Transverse colon (tissue), 4 donors: ENCODE data around the gene CDHR1. TPM values are rescaled to one million over a fixed set of nuclear protein-coding genes. Genes with fewer than 3 reads are reported as not detected.

Experiments used
- DNase-seq: peaks from one replicate; pipeline ENCODE4 v3.0.0-alpha.2; 2019
- H3K27ac ChIP-seq, 4 donors: fragments of 200-600 bp; sonication (generic); 2 replicates each; pipeline ENCODE4 v1.5.1; 2016 to 2018; ENCODE audit warnings: inconsistent platforms in 4 of 4
- H3K27me3 ChIP-seq: fragments of 200-600 bp; sonication (generic); 2 replicates; pipeline ENCODE4 v1.5.1; 2017; ENCODE audit warnings: inconsistent platforms
- H3K36me3 ChIP-seq, 4 donors: fragments of 200-600 bp; sonication (generic); 2 replicates each; pipeline ENCODE4 v1.5.1; 2017 to 2019; ENCODE audit warnings: inconsistent platforms in 4 of 4
- H3K4me1 ChIP-seq, 4 donors: fragments of 200-600 bp; sonication (generic); 2 replicates each; pipeline ENCODE4 v1.5.1; 2017 to 2020; ENCODE audit warnings: inconsistent platforms in 4 of 4
- H3K4me3 ChIP-seq, 4 donors: fragments of 200-600 bp; sonication (generic); 1 replicate in 1 of 4; 2 replicates in 3 of 4; pipeline versions ENCODE4 v1.5.1 to v1.6.1; 2017 to 2019; ENCODE audit warnings: inconsistent platforms in 4 of 4
- H3K9me3 ChIP-seq, 2 donors: fragments of 200-600 bp; sonication (generic); 2 replicates each; pipeline ENCODE4 v1.5.1; 2017 to 2019; ENCODE audit warnings: inconsistent platforms in 2 of 2
- CTCF ChIP-seq, 5 experiments: fragments of 200-600 bp in 3 of 5; fragments of 450-650 bp in 2 of 5; sonication (generic) in 3 of 5; IDR thresholded peaks; 1 replicate in 2 of 5; 2 replicates in 3 of 5; pipeline ENCODE4 v1.5.1; 2016 to 2017; ENCODE audit warnings: antibody characterized with exemption in 5 of 5, inconsistent platforms in 3 of 5, mild to moderate bottlenecking in 2 of 5, moderate library complexity in 1 of 5
- EP300 ChIP-seq: sonication (generic); formaldehyde crosslinking; IDR thresholded peaks from one replicate; pipeline ENCODE4 v1.6.1; 2017; ENCODE audit warnings: antibody characterized with exemption, low read depth
- POLR2A ChIP-seq: fragments of 450-650 bp; IDR thresholded peaks from one replicate; pipeline ENCODE4 v1.6.1; 2016; ENCODE audit warnings: antibody characterized with exemption, mild to moderate bottlenecking, moderate library complexity
- POLR2AphosphoS5 ChIP-seq, 3 donors: sonication (generic); formaldehyde crosslinking; IDR thresholded peaks; one replicate each; pipeline ENCODE4 v1.6.1; 2016; ENCODE audit warnings: antibody characterized with exemption in 3 of 3
- WGBS, 2 donors: methylation state at CpG; one replicate each; pipeline ENCODE4 v1.1.5; 2018; ENCODE audit warnings: low coverage in 1 of 2; 5-methylcytosine and 5-hydroxymethylcytosine counted together
- in situ Hi-C, 4 donors: fragments of 200-750 bp; cut with MboI; loops; one replicate each; pipeline versions ENCODE4 v1.15.0 to v1.15.1; 2017; ENCODE audit warnings: low sequenced_read_pairs in 3 of 4, low pct_ligation_motif_present in 1 of 4, low pct_unique_long_range_greater_than_20kb in 1 of 4
- intact Hi-C: fragments of 100-400 bp; cut with DNase I; formaldehyde crosslinking; loops from one replicate; pipeline ENCODE4 v1.15.1; 2023; ENCODE audit warnings: low total_unique reads
- total RNA-seq, 4 donors: library from RNA; depleted of rRNA; stranded (reverse); fragments of >200 nt; gene quantifications; one replicate each; pipeline ENCODE4 v1.1.0, GENCODE V29; 2016

The CDHR1 gene
- total RNA-seq, 4 donors from 2014 or later: 42.1 to 110 (median 75.5) TPM

GRCh38 chr10:84201682-84202081 lies 7.3 kb downstream of the CDHR1 start:
- no peak for TF ChIP-seq POLR2A
- no peak for TF ChIP-seq CTCF (IDR thresholded peaks at IDR 0.05)
- TF ChIP-seq EP300: no peak
- TF ChIP-seq POLR2AphosphoS5 (IDR thresholded peaks at IDR 0.05): no peak
- H3K27ac ChIP-seq: peak overlapping the region; percentile 84 to 88 (median 86)
- WGBS, 2 donors: 87% methylated on average over 11 of the region's 11 CpGs; no CpG with 5 or more reads in 1 of the 2 donors
- intact Hi-C loops (no loop called here), in situ Hi-C loops (loop anchor here in 2 of 4 donors (10.0 kb wide), 1 partner anchor 57 kb away; no protein-coding TSS in a partner anchor)
- H3K36me3 ChIP-seq: no peaks in the 10 kb centered on the region
- peaks cover 4 to 49% (median 33%) of the 10 kb centered on the region in 4 donors for H3K4me1 ChIP-seq
- peak; percentile 9 for DNase-seq
- H3K27me3 ChIP-seq: no peaks in the 10 kb centered on the region
- no peaks in the 10 kb centered on the region for H3K9me3 ChIP-seq
- H3K4me3 ChIP-seq: no peak overlapping the region

DNA sequence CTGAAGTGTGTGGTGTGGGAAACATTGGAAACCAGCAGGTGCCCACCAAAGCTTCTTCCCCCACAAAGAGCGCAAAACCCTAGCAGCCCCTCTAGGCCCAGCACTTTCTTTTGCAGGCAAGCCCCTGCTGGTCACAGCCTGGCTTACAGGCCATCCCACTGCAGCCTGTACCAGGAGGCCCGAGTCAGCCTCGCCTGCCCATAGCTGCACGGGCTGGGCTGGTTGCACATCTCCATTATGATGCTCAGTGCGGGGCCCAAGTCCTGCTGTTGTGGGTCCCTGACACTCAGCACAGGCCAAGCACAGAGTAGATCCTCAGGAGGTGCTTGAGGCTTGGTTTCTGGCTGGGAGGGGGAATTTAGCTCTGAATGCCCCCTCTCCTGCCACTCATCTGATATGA lies 8.0 kb downstream of the CDHR1 start:
- Histone ChIP-seq H3K36me3 (no peaks in the 10 kb centered on the region), H3K4me1 (peaks cover 3 to 42% (median 26%) of the 10 kb centered on the region in 4 donors), H3K9me3 (no peaks in the 10 kb centered on the region), H3K4me3 (no peak overlapping the region), H3K27ac (peak overlapping the region in 3 of 4 donors; percentile 85 to 88 (median 87)), H3K27me3 (no peaks in the 10 kb centered on the region)
- DNase-seq: peak; percentile 5
- intact Hi-C loops: no loop called here
- peak in 1 of 5 experiments; percentile 12 for TF ChIP-seq CTCF (IDR thresholded peaks at IDR 0.05)
- no peak for TF ChIP-seq POLR2AphosphoS5 (IDR thresholded peaks at IDR 0.05)
- TF ChIP-seq POLR2A: no peak
- no peak for TF ChIP-seq EP300
- in situ Hi-C loops: loop anchor here in 2 of 4 donors (10.0 kb wide), 1 partner anchor 58 kb away; no protein-coding TSS in a partner anchor
- WGBS, 2 donors: 67 to 100% methylated on average over 1 to 5 of the region's 5 CpGs

DNA sequence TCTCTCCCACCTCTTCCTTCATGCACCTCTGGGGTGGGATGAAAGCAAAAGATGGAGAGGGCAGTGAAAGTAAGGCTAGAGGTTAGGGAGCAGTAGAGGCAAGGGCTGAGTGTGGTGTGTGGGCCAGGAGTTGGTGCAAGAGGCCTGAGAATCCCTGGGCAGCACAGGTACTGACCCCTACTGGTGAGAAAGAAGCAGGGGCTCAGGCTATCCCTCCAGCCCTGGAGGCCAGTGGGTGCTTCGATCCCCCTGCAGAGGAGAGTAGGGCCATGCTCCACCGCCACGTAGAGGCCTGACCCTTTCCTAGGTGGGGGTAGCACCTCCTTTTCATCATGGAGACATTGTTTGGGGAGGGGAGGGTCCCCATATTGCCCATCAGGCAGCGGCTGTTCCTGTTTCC lies 9.8 kb downstream of the CDHR1 start:
- Histone ChIP-seq H3K27me3 (no peaks in the 10 kb centered on the region), H3K27ac (no peak overlapping the region), H3K9me3 (no peaks in the 10 kb centered on the region), H3K4me3 (no peak overlapping the region), H3K4me1 (peaks cover 3 to 30% (median 15%) of the 10 kb centered on the region in 4 donors), H3K36me3 (no peaks in the 10 kb centered on the region)
- intact Hi-C loops (no loop called here), in situ Hi-C loops (loop anchor here in 2 of 4 donors (10.0 kb wide), 1 partner anchor 59 kb away; no protein-coding TSS in a partner anchor)
- no peak for TF ChIP-seq POLR2A
- peak; percentile 27 to 57 (median 40) for TF ChIP-seq CTCF (IDR thresholded peaks at IDR 0.05)
- no peak for TF ChIP-seq EP300
- no peak for DNase-seq
- WGBS, 2 donors: 82 to 87% methylated on average over 3 to 4 of the region's 4 CpGs

DNA sequence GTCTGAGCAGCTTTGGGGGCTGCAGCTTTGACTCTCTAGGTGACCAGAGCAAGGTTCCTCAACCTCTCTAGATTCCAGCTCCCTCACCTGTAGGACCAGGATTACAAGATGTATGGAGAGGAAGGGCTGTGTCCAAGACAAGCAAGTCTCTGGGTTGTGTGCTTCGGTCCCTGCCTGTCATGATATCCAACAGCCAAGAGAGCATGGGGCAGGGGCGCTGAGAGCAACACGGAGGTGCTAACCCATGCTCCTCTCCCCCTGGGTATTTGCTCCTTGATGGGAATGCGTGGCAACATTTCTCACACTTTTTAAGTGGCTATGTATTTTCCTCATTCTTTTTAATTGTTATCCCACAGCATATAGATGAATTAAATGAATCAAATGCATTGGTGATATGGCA lies 10.3 kb downstream of the CDHR1 start:
- Histone ChIP-seq H3K4me3 (no peak overlapping the region), H3K4me1 (peaks cover 3 to 25% (median 11%) of the 10 kb centered on the region in 4 donors), H3K27me3 (no peaks in the 10 kb centered on the region), H3K27ac (no peak overlapping the region), H3K36me3 (no peaks in the 10 kb centered on the region), H3K9me3 (no peaks in the 10 kb centered on the region)
- TF ChIP-seq POLR2A: no peak
- TF ChIP-seq POLR2AphosphoS5 (IDR thresholded peaks at IDR 0.05): no peak
- no peak for TF ChIP-seq EP300
- no peak for TF ChIP-seq CTCF (IDR thresholded peaks at IDR 0.05)
- in situ Hi-C loops (loop anchor here in 3 of 4 donors (5.0 to 10.0 kb wide), 2 partner anchors 57 to 60 kb away; no protein-coding TSS in a partner anchor), intact Hi-C loops (no loop called here)
- no peak for DNase-seq
- 40 to 89% methylated on average over 1 to 4 of the region's 4 CpGs for WGBS, 2 donors
